ENCODE results near the gene THAP6. TPM values are rescaled to one million over a fixed set of nuclear protein-coding genes. Genes with fewer than 3 reads are reported as not detected.

Gene THAP6
- polyA plus RNA-seq, 2 of the 4 experiments (the other 2 are of a cell fraction), result 9.4 to 19.1 TPM

- CTCF ChIA-PET, result interaction anchor here (1.6 kb wide), 1 partner anchor 17 kb away, joined by 6 read pairs; no protein-coding TSS in a partner anchor
- peaks cover 21% of the 10 kb centered on the region; the same call in 2 of the 3 replicates for H3K4me1 ChIP-seq
- POLR2A ChIA-PET, result interaction anchor here (0.6 kb wide), 1 partner anchor 160 kb away, joined by 3 read pairs; no protein-coding TSS in a partner anchor
- H3K27ac ChIP-seq, result peak overlapping the region in 1 of 2 experiments; percentile 96; a peak in 4 of 6 replicates
- FAIRE-seq (no peak), ATAC-seq (no peak), DNase-seq (ENCODE audit: low read depth in 1 of 2, low spot score in 1 of 2) (no peak)
- TF ChIP-seq ZC3H11A (IDR thresholded peaks at IDR 0.05) (no peak), GATA3 (IDR thresholded peaks at IDR 0.05; ENCODE audit: borderline replicate concordance) (no peak), BHLHE40 (IDR thresholded peaks at IDR 0.05; ENCODE audit: low read depth, low read length) (no peak), NFE2L2 (conservative IDR thresholded peaks at IDR 0.05; ENCODE audit: low read length) (no peak), TP53 (CRISPR knock-in tag; IDR thresholded peaks at IDR 0.05) (no peak), MYC (IDR thresholded peaks at IDR 0.05; ENCODE audit: borderline replicate concordance, low read length) (no peak), CHD4 (IDR thresholded peaks at IDR 0.05; ENCODE audit: borderline replicate concordance) (no peak)
- 69% methylated on average over 5 of the region's 6 CpGs for WGBS (ENCODE audit: missing lambda C conversion rate)
- no peaks in the 10 kb centered on the region for H3K9me3 ChIP-seq
- H3K4me2 ChIP-seq, result peak overlapping the region; percentile 84
- peak overlapping the region; percentile 70 for H3K4me3 ChIP-seq
These were observed 1.7 kb upstream of the THAP6 start for GRCh38 chr4:75512386-75513211.

DNA sequence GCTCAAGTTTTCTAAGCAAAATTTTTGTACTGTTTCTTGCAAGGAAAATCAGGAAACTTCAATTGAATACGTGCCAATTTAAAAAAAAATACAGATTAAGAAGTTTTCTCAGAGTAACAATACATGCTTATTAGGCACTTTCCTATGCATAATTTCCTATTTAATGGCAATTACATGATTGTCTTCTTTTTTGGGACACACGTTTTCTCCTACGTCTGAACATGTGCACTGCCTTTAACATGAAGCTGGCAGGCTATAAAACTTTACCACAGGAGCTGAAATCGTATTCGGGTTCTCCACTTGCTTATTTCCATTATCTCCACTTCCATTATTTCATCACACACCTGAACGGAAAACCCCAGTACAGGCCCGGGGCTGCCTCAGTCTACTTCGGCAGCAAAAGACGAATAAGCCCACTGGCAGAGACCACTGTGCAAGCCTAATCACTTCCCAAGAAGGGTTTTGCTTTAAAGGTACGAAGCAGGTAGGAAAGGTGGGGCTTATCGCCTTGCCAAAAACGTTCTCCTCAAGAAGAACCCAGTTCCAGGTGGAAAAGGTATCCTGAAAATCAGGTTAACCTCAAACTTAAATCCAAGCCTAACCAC is 645 bp upstream of the THAP6 start:
- no peaks in the 10 kb centered on the region for H3K9me3 ChIP-seq
- FAIRE-seq, result no peak
- ChIA-PET POLR2A (interaction anchor here (1.0 to 1.7 kb wide), 4 partner anchors 8 to 720 kb away, joined by 3 to 5 read pairs (median 4); partner anchors contain the start of gene BTC), CTCF (interaction anchor here (1.2 to 1.6 kb wide), 2 partner anchors 11 to 18 kb away, joined by 4 to 6 read pairs; no protein-coding TSS in a partner anchor)
- H3K4me2 ChIP-seq, result peak overlapping the region; percentile 84
- TF ChIP-seq MAFK (IDR thresholded peaks at IDR 0.05; ENCODE audit: partially characterized antibody) (peak; percentile 35), EP300 (IDR thresholded peaks at IDR 0.05) (no peak), NFE2L2 (conservative IDR thresholded peaks at IDR 0.05; ENCODE audit: low read length) (no peak), JUN (IDR thresholded peaks at IDR 0.05) (no peak), KDM5A (IDR thresholded peaks at IDR 0.05) (no peak), FOSL2 (IDR thresholded peaks at IDR 0.05) (no peak), FOSL2 (CRISPR knock-in tag; IDR thresholded peaks at IDR 0.05) (no peak), HOXB13 (CRISPR knock-in tag; IDR thresholded peaks at IDR 0.05; ENCODE audit: low read depth) (no peak), RCOR1 (IDR thresholded peaks at IDR 0.05; ENCODE audit: low read depth, low read length) (no peak), EHMT2 (IDR thresholded peaks at IDR 0.05; ENCODE audit: low read depth) (no peak), TP53 (CRISPR knock-in tag; IDR thresholded peaks at IDR 0.05) (no peak), PHF8 (IDR thresholded peaks at IDR 0.05; ENCODE audit: borderline replicate concordance, low read depth) (peak; percentile 35; the same call in 1 of the 2 replicates), RFX5 (IDR thresholded peaks at IDR 0.05) (no peak), HEYL (CRISPR knock-in tag; IDR thresholded peaks at IDR 0.05) (no peak), CEBPB (IDR thresholded peaks at IDR 0.05) (no peak)
- TF ChIP-seq, protein P1, sequence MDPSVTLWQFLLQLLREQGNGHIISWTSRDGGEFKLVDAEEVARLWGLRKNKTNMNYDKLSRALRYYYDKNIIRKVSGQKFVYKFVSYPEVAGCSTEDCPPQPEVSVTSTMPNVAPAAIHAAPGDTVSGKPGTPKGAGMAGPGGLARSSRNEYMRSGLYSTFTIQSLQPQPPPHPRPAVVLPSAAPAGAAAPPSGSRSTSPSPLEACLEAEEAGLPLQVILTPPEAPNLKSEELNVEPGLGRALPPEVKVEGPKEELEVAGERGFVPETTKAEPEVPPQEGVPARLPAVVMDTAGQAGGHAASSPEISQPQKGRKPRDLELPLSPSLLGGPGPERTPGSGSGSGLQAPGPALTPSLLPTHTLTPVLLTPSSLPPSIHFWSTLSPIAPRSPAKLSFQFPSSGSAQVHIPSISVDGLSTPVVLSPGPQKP (IDR thresholded peaks at IDR 0.05; ENCODE audit: low read depth, low read length), result no peak
- TF ChIP-seq, protein P2, sequence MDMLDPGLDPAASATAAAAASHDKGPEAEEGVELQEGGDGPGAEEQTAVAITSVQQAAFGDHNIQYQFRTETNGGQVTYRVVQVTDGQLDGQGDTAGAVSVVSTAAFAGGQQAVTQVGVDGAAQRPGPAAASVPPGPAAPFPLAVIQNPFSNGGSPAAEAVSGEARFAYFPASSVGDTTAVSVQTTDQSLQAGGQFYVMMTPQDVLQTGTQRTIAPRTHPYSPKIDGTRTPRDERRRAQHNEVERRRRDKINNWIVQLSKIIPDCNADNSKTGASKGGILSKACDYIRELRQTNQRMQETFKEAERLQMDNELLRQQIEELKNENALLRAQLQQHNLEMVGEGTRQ (IDR thresholded peaks at IDR 0.05), result no peak
- TF ChIP-seq, protein P3, sequence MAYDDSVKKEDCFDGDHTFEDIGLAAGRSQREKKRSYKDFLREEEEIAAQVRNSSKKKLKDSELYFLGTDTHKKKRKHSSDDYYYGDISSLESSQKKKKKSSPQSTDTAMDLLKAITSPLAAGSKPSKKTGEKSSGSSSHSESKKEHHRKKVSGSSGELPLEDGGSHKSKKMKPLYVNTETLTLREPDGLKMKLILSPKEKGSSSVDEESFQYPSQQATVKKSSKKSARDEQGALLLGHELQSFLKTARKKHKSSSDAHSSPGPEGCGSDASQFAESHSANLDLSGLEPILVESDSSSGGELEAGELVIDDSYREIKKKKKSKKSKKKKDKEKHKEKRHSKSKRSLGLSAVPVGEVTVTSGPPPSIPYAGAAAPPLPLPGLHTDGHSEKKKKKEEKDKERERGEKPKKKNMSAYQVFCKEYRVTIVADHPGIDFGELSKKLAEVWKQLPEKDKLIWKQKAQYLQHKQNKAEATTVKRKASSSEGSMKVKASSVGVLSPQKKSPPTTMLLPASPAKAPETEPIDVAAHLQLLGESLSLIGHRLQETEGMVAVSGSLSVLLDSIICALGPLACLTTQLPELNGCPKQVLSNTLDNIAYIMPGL (CRISPR knock-in tag; IDR thresholded peaks at IDR 0.05; ENCODE audit: borderline replicate concordance), result no peak
- peak overlapping the region; percentile 70 for H3K4me3 ChIP-seq
- WGBS (ENCODE audit: missing lambda C conversion rate), result 3% methylated on average over 12 of the region's 12 CpGs
- peak overlapping the region; percentile 89 to 96 for H3K27ac ChIP-seq
- peaks cover 21% of the 10 kb centered on the region; the same call in 2 of the 3 replicates for H3K4me1 ChIP-seq
- no peak for ATAC-seq
- DNase-seq (ENCODE audit: low read depth in 1 of 2, low spot score in 1 of 2), result no peak

Measured in A549 (cell line).